Upper lobe of left lung (tissue), 4 donors: ENCODE data around the gene PCBD1.

Source experiments
- POLR2A ChIP-seq, 4 donors: fragments of 450-650 bp; IDR thresholded peaks; one replicate each; pipeline ENCODE4 v1.5.1; 2016 to 2017; ENCODE audit warnings: antibody characterized with exemption in 4 of 4, mild to moderate bottlenecking in 2 of 4
- TF ChIP-seq, protein P1 (sequence below), 6 experiments: fragments of 450-650 bp in 4 of 6; fragments of 200-600 bp in 2 of 6; sonication (generic) in 2 of 6; IDR thresholded peaks; one replicate each; pipeline ENCODE4 v1.5.1; 2016 to 2019; ENCODE audit warnings: antibody characterized with exemption in 6 of 6

DNA sequence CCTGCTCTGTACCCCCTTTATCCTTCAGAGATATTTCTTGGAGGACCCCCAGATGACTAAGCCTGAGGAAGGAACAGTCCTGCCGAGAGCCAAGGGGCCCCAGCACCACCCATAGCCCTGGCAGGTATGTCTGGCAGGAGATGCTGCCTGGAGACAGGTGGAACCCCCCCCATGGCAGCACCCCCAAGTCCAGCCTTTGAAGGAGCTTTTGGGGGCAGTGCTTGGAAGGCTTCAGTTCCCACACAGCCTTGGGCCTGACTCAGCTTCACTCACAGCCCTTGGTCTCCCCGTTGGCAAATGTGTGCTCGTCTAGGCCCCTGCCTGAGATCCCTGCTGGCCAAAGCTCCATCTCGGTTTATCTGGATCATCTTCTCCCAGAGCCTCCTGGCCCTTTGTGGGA is 23.0 kb upstream of the PCBD1 start:
- TF ChIP-seq, protein P1, sequence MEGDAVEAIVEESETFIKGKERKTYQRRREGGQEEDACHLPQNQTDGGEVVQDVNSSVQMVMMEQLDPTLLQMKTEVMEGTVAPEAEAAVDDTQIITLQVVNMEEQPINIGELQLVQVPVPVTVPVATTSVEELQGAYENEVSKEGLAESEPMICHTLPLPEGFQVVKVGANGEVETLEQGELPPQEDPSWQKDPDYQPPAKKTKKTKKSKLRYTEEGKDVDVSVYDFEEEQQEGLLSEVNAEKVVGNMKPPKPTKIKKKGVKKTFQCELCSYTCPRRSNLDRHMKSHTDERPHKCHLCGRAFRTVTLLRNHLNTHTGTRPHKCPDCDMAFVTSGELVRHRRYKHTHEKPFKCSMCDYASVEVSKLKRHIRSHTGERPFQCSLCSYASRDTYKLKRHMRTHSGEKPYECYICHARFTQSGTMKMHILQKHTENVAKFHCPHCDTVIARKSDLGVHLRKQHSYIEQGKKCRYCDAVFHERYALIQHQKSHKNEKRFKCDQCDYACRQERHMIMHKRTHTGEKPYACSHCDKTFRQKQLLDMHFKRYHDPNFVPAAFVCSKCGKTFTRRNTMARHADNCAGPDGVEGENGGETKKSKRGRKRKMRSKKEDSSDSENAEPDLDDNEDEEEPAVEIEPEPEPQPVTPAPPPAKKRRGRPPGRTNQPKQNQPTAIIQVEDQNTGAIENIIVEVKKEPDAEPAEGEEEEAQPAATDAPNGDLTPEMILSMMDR (IDR thresholded peaks at IDR 0.05): no peak
- no peak for TF ChIP-seq POLR2A (IDR thresholded peaks at IDR 0.05)
